CMK (cell line): ENCODE data around the gene MAD2L1.

Experiments used
- DNase-seq: peaks from one replicate; pipeline ENCODE4 v3.0.0-alpha.2; 2010; ENCODE audit warnings: low read depth

The MAD2L1 gene

GRCh38 chr4:120057416-120057815 lies 9.2 kb downstream of the MAD2L1 start:
- DNase-seq: no peak

- no peak for DNase-seq
Measured at GRCh38 chr4:120056246-120056645, 10.4 kb downstream of the MAD2L1 start.

- DNase-seq: no peak
Measured at GRCh38 chr4:120055795-120056194, 10.9 kb downstream of the MAD2L1 start.

- no peak for DNase-seq
Measured at GRCh38 chr4:120055162-120055561, 11.5 kb downstream of the MAD2L1 start.

- DNase-seq: no peak
Measured at GRCh38 chr4:120053911-120054310, 12.7 kb downstream of the MAD2L1 start.

- DNase-seq: no peak
Measured at GRCh38 chr4:120052856-120053255, 13.8 kb downstream of the MAD2L1 start.

- DNase-seq: no peak
Measured at GRCh38 chr4:120051253-120051652, 15.4 kb downstream of the MAD2L1 start.

- DNase-seq: peak; percentile 75
Measured at GRCh38 chr4:120049732-120050494, 16.7 kb downstream of the MAD2L1 start.

GRCh38 chr4:120043828-120044227 lies 22.8 kb downstream of the MAD2L1 start:
- no peak for DNase-seq

- DNase-seq: no peak
Measured at GRCh38 chr4:120037411-120037810, 29.2 kb downstream of the MAD2L1 start.

- no peak for DNase-seq
Measured at GRCh38 chr4:120034913-120035312, 31.7 kb downstream of the MAD2L1 start.

- no peak for DNase-seq
Measured at GRCh38 chr4:120026853-120027252, 39.8 kb downstream of the MAD2L1 start.

GRCh38 chr4:120025516-120025915 lies 41.1 kb downstream of the MAD2L1 start:
- no peak for DNase-seq

GRCh38 chr4:120018786-120019185 lies 47.9 kb downstream of the MAD2L1 start:
- DNase-seq: no peak

GRCh38 chr4:120017939-120018692 lies 48.5 kb downstream of the MAD2L1 start:
- DNase-seq: no peak

GRCh38 chr4:120011725-120012124 lies 54.9 kb downstream of the MAD2L1 start:
- no peak for DNase-seq

GRCh38 chr4:120010646-120011045 lies 56.0 kb downstream of the MAD2L1 start:
- DNase-seq: no peak

- DNase-seq: no peak
Measured at GRCh38 chr4:120009731-120010130, 56.9 kb downstream of the MAD2L1 start.

GRCh38 chr4:120008957-120009356 lies 57.7 kb downstream of the MAD2L1 start:
- DNase-seq: no peak

GRCh38 chr4:120007896-120008436 lies 58.7 kb downstream of the MAD2L1 start:
- DNase-seq: no peak

- DNase-seq: no peak
Measured at GRCh38 chr4:120007191-120007871, 59.3 kb downstream of the MAD2L1 start.
